Upper lobe of left lung (tissue), 4 donors: ENCODE measurements around the gene EPM2A.

Source experiments
- CTCF ChIP-seq, 6 experiments: fragments of 450-650 bp in 4 of 6; fragments of 200-600 bp in 2 of 6; sonication (generic) in 2 of 6; IDR thresholded peaks; one replicate each; pipeline ENCODE4 v1.5.1; 2016 to 2019; ENCODE audit warnings: antibody characterized with exemption in 6 of 6
- POLR2A ChIP-seq, 4 donors: fragments of 450-650 bp; IDR thresholded peaks; one replicate each; pipeline ENCODE4 v1.5.1; 2016 to 2017; ENCODE audit warnings: antibody characterized with exemption in 4 of 4, mild to moderate bottlenecking in 2 of 4

GRCh38 chr6:145652572-145652971, 82.7 kb downstream of the EPM2A start:
- TF ChIP-seq POLR2A (IDR thresholded peaks at IDR 0.05), result no peak
- TF ChIP-seq CTCF (IDR thresholded peaks at IDR 0.05), result no peak
